DND-41 (cell line): ENCODE measurements around the gene PPP1R12A.
"Not testable (repeated sequence)": the region's sequence is repeated elsewhere in the genome, so short reads cannot be mapped to it uniquely, and the experiment has no call there.

ENCODE experiments used
- EZH2 ChIP-seq: IDR thresholded peaks from 3 replicates; pipeline ENCODE4 v1.6.1; 2012; ENCODE audit warnings: borderline replicate concordance, low read depth, mild to moderate bottlenecking, moderate library complexity, low read length, inconsistent platforms; ENCODE audit not compliant: severe bottlenecking
- TF ChIP-seq, protein P1 (sequence below): IDR thresholded peaks from 2 replicates; pipeline ENCODE4 v1.5.1; 2012; ENCODE audit warnings: borderline replicate concordance, low read length, moderate library complexity, mild to moderate bottlenecking; ENCODE audit not compliant: poor library complexity, severe bottlenecking; ENCODE audit errors: extremely low read depth

GRCh38 chr12:79878506-79878905 is 56.4 kb downstream of the PPP1R12A start:
- TF ChIP-seq, protein P1, sequence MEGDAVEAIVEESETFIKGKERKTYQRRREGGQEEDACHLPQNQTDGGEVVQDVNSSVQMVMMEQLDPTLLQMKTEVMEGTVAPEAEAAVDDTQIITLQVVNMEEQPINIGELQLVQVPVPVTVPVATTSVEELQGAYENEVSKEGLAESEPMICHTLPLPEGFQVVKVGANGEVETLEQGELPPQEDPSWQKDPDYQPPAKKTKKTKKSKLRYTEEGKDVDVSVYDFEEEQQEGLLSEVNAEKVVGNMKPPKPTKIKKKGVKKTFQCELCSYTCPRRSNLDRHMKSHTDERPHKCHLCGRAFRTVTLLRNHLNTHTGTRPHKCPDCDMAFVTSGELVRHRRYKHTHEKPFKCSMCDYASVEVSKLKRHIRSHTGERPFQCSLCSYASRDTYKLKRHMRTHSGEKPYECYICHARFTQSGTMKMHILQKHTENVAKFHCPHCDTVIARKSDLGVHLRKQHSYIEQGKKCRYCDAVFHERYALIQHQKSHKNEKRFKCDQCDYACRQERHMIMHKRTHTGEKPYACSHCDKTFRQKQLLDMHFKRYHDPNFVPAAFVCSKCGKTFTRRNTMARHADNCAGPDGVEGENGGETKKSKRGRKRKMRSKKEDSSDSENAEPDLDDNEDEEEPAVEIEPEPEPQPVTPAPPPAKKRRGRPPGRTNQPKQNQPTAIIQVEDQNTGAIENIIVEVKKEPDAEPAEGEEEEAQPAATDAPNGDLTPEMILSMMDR, result not testable (repeated sequence)
- TF ChIP-seq EZH2, result not testable (repeated sequence)
